Smooth muscle cell (in vitro differentiated cells): Measurements from ENCODE around the gene AMT. TPM values are rescaled to one million over a fixed set of nuclear protein-coding genes. Genes with fewer than 3 reads are reported as not detected.
A peak's percentile ranks its signal among the peaks of the same experiment; 100 is the strongest.

Source experiments
- DNase-seq: peaks from one replicate; lab custom pipeline; 2025; ENCODE audit not compliant: unreplicated experiment; lab: John Stamatoyannopoulos, UW
- H2AFZ ChIP-seq: fragments of 200-600 bp; sonication (generic); 2 replicates; pipeline ENCODE4 v1.6.0; 2016; ENCODE audit warnings: antibody characterized with exemption, low read depth, mild to moderate bottlenecking
- H3F3A ChIP-seq: fragments of 200-600 bp; sonication (generic); 2 replicates; pipeline ENCODE4 v1.6.0; 2017; ENCODE audit warnings: antibody characterized with exemption, low read depth
- H3K27ac ChIP-seq: fragments of 200-600 bp; sonication (generic); 2 replicates; pipeline ENCODE4 v1.5.1; 2016; ENCODE audit warnings: low read depth, mild to moderate bottlenecking
- H3K27me3 ChIP-seq: fragments of 200-600 bp; sonication (generic); 2 replicates; pipeline ENCODE4 v1.6.1; 2016; ENCODE audit warnings: low read depth, mild to moderate bottlenecking
- H3K36me3 ChIP-seq: fragments of 200-600 bp; sonication (generic); 2 replicates; pipeline ENCODE4 v1.5.1; 2016; ENCODE audit warnings: low read depth
- H3K4me1 ChIP-seq: fragments of 200-600 bp; sonication (generic); 2 replicates; pipeline ENCODE4 v1.5.1; 2016; ENCODE audit warnings: low read depth
- H3K4me2 ChIP-seq: fragments of 200-600 bp; sonication (generic); 2 replicates; pipeline ENCODE4 v1.6.0; 2016; ENCODE audit warnings: mild to moderate bottlenecking
- H3K4me3 ChIP-seq: fragments of 200-600 bp; sonication (generic); 2 replicates; pipeline ENCODE4 v1.5.1; 2016; ENCODE audit warnings: mild to moderate bottlenecking
- H3K79me2 ChIP-seq: fragments of 200-600 bp; sonication (generic); 2 replicates; pipeline ENCODE4 v1.6.0; 2016; ENCODE audit warnings: low read depth, mild to moderate bottlenecking
- H3K9ac ChIP-seq: fragments of 200-600 bp; sonication (generic); 2 replicates; pipeline ENCODE4 v1.6.0; 2016; ENCODE audit warnings: low read depth
- H3K9me3 ChIP-seq: fragments of 200-600 bp; sonication (generic); replicated peaks from 2 replicates; pipeline ENCODE4 v1.5.1; 2016; ENCODE audit warnings: low read depth
- H4K20me1 ChIP-seq: fragments of 200-600 bp; sonication (generic); 2 replicates; pipeline ENCODE4 v1.6.0; 2016; ENCODE audit warnings: low read depth
- WGBS: methylation state at CpG from one replicate; pipeline ENCODE4 v1.1.7; 2016; ENCODE audit warnings: low lambda C conversion rate; 5-methylcytosine and 5-hydroxymethylcytosine counted together
- polyA plus RNA-seq: library from polyadenylated mRNA; unstranded; fragments of >200 nt; fragmentation: Nextera tagmentation; extraction: Ambion mirVana; gene quantifications from 2 replicates; pipeline ENCODE4 v1.2.1, GENCODE V29; 2016
- total RNA-seq: library from RNA; depleted of rRNA; stranded (reverse); fragments of >200 nt; gene quantifications from 2 replicates; pipeline ENCODE4 v1.2.3, GENCODE V29; 2014
- TF ChIP-seq, protein P1 (sequence below): fragments of 200-600 bp; sonication (generic); IDR thresholded peaks from 2 replicates; pipeline ENCODE4 v1.5.1; 2017; ENCODE audit warnings: borderline replicate concordance, mild to moderate bottlenecking, antibody characterized with exemption; ENCODE audit not compliant: insufficient read depth, poor library complexity, severe bottlenecking

The AMT gene
- total and polyA plus RNA-seq, 2 experiments from 2014 or later, result 16.1 to 19.3 TPM

DNA sequence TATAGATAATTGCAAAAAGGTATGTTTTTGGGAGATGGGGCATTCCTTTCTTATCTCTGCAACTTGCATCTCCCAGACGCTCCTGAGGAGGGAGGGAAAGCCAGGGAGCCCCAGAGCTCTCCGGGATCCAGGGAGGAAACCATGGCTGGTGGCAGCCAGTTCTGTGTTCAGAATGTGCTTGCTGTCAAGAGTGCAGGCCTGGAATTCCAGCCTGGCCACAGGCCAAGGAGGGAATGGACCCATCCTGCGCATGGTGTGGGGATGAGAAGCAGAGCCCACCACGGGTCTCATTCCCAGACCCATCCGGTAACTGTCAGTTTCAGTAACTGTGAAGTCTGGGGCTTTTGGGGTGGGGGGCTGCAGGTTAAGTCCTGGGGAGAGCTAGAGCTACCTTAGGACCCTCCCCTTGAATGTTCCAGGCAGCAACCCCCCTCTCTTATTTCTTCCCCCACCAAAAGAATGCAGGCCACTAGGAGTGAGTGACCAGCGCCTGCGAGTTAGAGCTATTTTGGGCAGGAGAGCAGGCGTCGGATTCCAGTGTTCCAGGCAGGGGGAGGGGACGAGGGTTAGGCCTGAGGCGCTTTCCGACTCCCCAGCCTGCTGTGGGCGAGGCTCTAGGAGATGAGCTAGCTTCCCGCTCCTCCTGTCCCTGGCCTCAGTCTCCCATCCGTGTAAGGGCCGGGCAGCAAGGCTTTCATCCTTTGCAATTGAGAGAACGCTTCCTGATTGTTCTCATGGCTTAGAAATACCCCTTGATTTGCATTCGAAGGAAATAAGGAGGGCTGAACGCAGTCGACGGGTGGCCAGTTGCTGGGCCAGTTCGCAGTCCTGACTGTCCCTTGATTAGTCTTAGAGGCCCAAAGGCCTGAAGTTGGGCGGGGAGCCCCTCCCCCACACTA, 47.0 kb upstream of the AMT start:
- Histone ChIP-seq H3K4me1 (peaks cover 32% of the 10 kb centered on the region), H3K27me3 (no peaks in the 10 kb centered on the region), H3K79me2 (peaks cover 33% of the 10 kb centered on the region), H3F3A (peaks cover 22% of the 10 kb centered on the region), H4K20me1 (peaks cover 13% of the 10 kb centered on the region), H3K36me3 (no peaks in the 10 kb centered on the region), H2AFZ (peak overlapping the region; percentile 95), H3K9me3 (no peaks in the 10 kb centered on the region), H3K9ac (peak overlapping the region; percentile 76), H3K4me3 (peak overlapping the region; percentile 71), H3K4me2 (peak overlapping the region; percentile 97), H3K27ac (peak overlapping the region; percentile 93)
- TF ChIP-seq, protein P1, sequence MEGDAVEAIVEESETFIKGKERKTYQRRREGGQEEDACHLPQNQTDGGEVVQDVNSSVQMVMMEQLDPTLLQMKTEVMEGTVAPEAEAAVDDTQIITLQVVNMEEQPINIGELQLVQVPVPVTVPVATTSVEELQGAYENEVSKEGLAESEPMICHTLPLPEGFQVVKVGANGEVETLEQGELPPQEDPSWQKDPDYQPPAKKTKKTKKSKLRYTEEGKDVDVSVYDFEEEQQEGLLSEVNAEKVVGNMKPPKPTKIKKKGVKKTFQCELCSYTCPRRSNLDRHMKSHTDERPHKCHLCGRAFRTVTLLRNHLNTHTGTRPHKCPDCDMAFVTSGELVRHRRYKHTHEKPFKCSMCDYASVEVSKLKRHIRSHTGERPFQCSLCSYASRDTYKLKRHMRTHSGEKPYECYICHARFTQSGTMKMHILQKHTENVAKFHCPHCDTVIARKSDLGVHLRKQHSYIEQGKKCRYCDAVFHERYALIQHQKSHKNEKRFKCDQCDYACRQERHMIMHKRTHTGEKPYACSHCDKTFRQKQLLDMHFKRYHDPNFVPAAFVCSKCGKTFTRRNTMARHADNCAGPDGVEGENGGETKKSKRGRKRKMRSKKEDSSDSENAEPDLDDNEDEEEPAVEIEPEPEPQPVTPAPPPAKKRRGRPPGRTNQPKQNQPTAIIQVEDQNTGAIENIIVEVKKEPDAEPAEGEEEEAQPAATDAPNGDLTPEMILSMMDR, result no peak
- WGBS, result 1% methylated on average over 22 of the region's 23 CpGs
- DNase-seq, result peak; percentile 70

DNA sequence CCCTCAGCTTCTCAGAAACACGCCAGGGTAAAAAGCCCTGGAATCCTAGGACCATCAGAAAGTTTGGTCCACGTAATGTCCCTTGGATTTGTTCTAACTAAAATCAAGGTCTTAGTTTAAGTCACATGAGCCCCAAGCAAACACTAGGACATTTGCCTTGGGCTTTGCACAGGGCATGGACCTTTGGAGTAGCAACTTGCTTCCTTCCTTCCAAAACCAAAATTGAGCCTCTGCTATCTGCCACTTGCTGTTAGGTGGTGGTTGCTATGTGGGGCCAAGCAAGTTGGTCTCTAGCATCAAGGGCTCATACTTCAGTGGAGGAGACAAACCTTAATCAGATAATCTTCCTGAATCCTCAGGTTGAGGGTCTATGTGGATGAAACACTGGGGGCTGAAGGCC, 43.8 kb upstream of the AMT start:
- Histone ChIP-seq H3K9me3 (no peaks in the 10 kb centered on the region), H2AFZ (no peak overlapping the region), H3F3A (peaks cover 33% of the 10 kb centered on the region), H3K4me3 (no peak overlapping the region), H3K27me3 (no peaks in the 10 kb centered on the region), H3K4me2 (peak overlapping the region; percentile 9), H4K20me1 (peaks cover 3% of the 10 kb centered on the region), H3K4me1 (peaks cover 36% of the 10 kb centered on the region), H3K9ac (peak overlapping the region; percentile 3), H3K79me2 (peaks cover 1% of the 10 kb centered on the region), H3K36me3 (no peaks in the 10 kb centered on the region), H3K27ac (peak overlapping the region; percentile 59)
- TF ChIP-seq, protein P1, result no peak
- no peak for DNase-seq
- 58% methylated on average over 2 of the region's 2 CpGs for WGBS

DNA sequence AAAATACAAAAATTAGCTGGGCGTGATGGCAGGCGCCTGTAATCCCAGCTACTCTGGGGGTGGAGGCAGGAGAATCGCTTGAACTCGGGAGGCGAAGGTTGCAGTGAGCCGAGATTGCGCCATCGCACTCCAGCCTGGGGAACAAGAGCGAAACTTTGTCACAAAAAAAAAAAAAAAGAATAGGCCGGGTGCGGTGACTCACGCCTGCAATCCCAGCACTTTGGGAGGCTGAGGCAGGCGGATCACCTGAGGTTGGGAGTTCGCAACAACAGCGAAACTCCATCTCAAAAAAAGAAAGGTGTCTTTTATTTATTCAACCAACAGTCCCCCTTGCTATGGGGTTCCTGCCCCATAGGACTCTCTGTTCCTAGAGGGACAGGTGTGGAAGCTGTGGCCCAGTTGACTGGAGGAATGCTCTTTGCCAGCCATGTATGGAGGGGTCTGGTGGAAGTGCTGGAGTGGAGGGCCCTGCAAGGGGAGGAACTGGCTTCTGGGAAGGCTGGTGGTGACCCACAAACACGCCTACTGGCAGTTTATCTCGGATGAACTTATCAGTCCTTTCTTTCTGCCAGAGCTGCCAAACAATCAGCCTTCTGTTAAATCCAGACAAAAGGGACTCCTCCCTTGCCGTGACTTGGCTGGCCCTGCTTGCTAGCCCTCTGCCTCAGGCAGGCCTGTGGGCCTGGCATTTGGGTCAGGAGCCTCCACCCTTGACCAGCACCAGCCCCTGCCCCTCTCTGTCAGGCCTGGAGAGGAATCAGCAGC, 43.2 kb upstream of the AMT start:
- WGBS, result 55% methylated on average over 18 of the region's 18 CpGs
- TF ChIP-seq, protein P1, result no peak
- H3K9ac ChIP-seq, result peak overlapping the region; percentile 3
- no peak overlapping the region for H3K4me3 ChIP-seq
- H3K79me2 ChIP-seq, result no peaks in the 10 kb centered on the region
- H4K20me1 ChIP-seq, result no peaks in the 10 kb centered on the region
- H3K27me3 ChIP-seq, result no peaks in the 10 kb centered on the region
- no peaks in the 10 kb centered on the region for H3K36me3 ChIP-seq
- H3K27ac ChIP-seq, result peak overlapping the region; percentile 59
- peaks cover 40% of the 10 kb centered on the region for H3K4me1 ChIP-seq
- H3K4me2 ChIP-seq, result peak overlapping the region; percentile 9
- no peaks in the 10 kb centered on the region for H3K9me3 ChIP-seq
- H2AFZ ChIP-seq, result no peak overlapping the region
- peaks cover 33% of the 10 kb centered on the region for H3F3A ChIP-seq
- no peak for DNase-seq
